ENCODE measurements around the gene SCD5.

The SCD5 gene

GRCh38 chr4:82746705-82747574 is 51.7 kb downstream of the SCD5 start:
- POLR2A ChIA-PET: no interaction called here
- no peak for DNase-seq (ENCODE audit: extremely low spot score)
- CTCF ChIA-PET: interaction anchor here (1.6 kb wide), 1 partner anchor 8 kb away, joined by 6 read pairs; no protein-coding TSS in a partner anchor

GRCh38 chr4:82745173-82745842 is 53.3 kb downstream of the SCD5 start:
- ChIA-PET POLR2A (no interaction called here), CTCF (no interaction called here)
- DNase-seq (ENCODE audit: extremely low spot score): no peak
- no peak for TF ChIP-seq CTCF (IDR thresholded peaks at IDR 0.05; ENCODE audit: control extremely low read depth, extremely low read depth, low read depth, missing control alignments)

More at GRCh38 chr4:82746705-82747574, 51.7 kb downstream of the SCD5 start:
- TF ChIP-seq CTCF (IDR thresholded peaks at IDR 0.05; ENCODE audit: control extremely low read depth, extremely low read depth, low read depth, missing control alignments): no peak

- no peak for TF ChIP-seq CTCF (IDR thresholded peaks at IDR 0.05; ENCODE audit: control extremely low read depth, extremely low read depth, low read depth, missing control alignments)
- no peak for DNase-seq (ENCODE audit: extremely low spot score)
- ChIA-PET CTCF (no interaction called here), POLR2A (no interaction called here)
Observed at GRCh38 chr4:82744284-82744968, 54.2 kb downstream of the SCD5 start.

DNA sequence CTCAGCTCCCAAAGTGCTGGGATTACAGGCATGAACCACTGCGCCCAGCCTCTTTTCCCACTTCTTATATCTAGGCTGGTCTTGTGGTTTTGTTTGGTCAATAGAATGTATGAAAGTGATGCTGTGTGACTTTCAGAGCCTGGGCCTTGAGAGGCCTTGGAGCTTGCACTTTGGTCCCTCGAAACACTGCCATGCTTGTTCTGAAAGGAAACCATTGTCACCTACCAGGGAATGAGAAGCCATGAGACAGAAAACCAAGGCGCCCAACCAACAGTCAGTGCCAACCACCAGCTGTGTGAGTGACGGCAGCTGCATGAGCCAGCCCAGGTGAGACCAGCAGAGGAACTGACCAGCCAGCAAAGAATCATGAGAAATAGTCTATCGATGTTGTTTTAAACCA is 57.4 kb downstream of the SCD5 start:
- POLR2A ChIA-PET: interaction anchor here (0.7 kb wide), 1 partner anchor 28 kb away, joined by 4 read pairs; no protein-coding TSS in a partner anchor
- no peak for TF ChIP-seq CTCF (IDR thresholded peaks at IDR 0.05; ENCODE audit: control extremely low read depth, extremely low read depth, low read depth, missing control alignments)
- no peak for DNase-seq (ENCODE audit: extremely low spot score)
- CTCF ChIA-PET: interaction anchor here (1.1 to 2.5 kb wide), 5 partner anchors 12 to 280 kb away, joined by 3 to 10 read pairs (median 4); no protein-coding TSS in a partner anchor

GRCh38 chr4:82739287-82740190 is 59.1 kb downstream of the SCD5 start:
- POLR2A ChIA-PET: no interaction called here
- CTCF ChIA-PET: interaction anchor here (0.6 to 3.1 kb wide), 23 partner anchors 8 to 323 kb away, joined by 3 to 29 read pairs (median 3); no protein-coding TSS in a partner anchor
- peak; percentile 85 for TF ChIP-seq CTCF (IDR thresholded peaks at IDR 0.05; ENCODE audit: control extremely low read depth, extremely low read depth, low read depth, missing control alignments)
- DNase-seq (ENCODE audit: extremely low spot score): peak; percentile 78

Measured in GM10248 (cell line).